ENCODE results near the gene PARD3.

The PARD3 gene

DNA sequence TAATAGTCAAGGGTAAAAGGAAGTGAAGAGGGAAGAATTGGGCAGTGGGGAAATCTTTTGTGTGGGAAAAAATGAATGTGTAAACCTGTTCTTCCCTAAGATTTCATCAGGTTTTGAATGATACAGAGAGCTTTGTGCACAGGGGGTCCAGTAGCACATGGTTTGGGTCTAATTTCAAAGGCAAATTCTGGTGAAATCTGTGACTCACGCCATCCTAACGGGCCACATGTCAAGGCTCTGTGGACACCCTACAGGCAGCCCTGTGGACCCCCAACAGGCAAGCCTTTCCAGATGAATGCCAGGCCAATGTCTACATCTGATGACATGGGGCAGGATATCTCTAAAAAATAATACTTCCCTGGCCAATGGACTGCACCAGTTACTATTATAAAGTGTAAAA, 309.8 kb downstream of the PARD3 start:
- Histone ChIP-seq H3K27ac (ENCODE audit: low read length) (peak overlapping the region; percentile 39), H3K9ac (ENCODE audit: low read length) (no peak overlapping the region), H3K27me3 (ENCODE audit: control insufficient read depth, insufficient read depth, low read length) (no peaks in the 10 kb centered on the region), H3K4me3 (ENCODE audit: low read length) (no peak overlapping the region), H3K36me3 (ENCODE audit: control insufficient read depth, low read depth, low read length) (no peaks in the 10 kb centered on the region), H3K9me3 (ENCODE audit: control insufficient read depth, low read depth, low read length) (no peaks in the 10 kb centered on the region), H3K4me1 (ENCODE audit: control insufficient read depth, low read depth, low read length) (peaks cover 16% of the 10 kb centered on the region)

DNA sequence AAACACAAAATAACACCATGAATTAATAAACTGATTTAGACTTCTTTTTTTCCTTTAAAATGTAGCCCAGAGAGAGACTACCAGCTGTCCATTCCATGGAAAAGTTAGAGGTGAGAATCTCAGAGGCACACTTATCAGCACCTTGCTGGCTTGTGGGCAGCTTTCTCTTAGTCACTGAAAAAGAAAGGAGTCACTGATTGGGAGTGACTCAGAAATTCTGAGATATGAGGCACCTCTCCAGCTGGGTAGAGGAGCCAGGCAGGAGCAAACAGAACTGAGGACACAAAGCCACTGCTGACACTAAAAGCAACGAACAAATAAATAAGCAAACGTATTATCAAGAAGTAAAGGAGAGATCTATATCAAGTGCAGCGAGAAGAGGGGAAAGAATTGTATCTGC, 310.6 kb downstream of the PARD3 start:
- Histone ChIP-seq H3K4me1 (ENCODE audit: control insufficient read depth, low read depth, low read length) (peaks cover 16% of the 10 kb centered on the region), H3K4me3 (ENCODE audit: low read length) (no peak overlapping the region), H3K9ac (ENCODE audit: low read length) (no peak overlapping the region), H3K27ac (ENCODE audit: low read length) (no peak overlapping the region), H3K27me3 (ENCODE audit: control insufficient read depth, insufficient read depth, low read length) (no peaks in the 10 kb centered on the region), H3K9me3 (ENCODE audit: control insufficient read depth, low read depth, low read length) (no peaks in the 10 kb centered on the region), H3K36me3 (ENCODE audit: control insufficient read depth, low read depth, low read length) (no peaks in the 10 kb centered on the region)

- Histone ChIP-seq H3K4me3 (ENCODE audit: low read length) (no peak overlapping the region), H3K9me3 (ENCODE audit: control insufficient read depth, low read depth, low read length) (no peaks in the 10 kb centered on the region), H3K27ac (ENCODE audit: low read length) (no peak overlapping the region), H3K36me3 (ENCODE audit: control insufficient read depth, low read depth, low read length) (no peaks in the 10 kb centered on the region), H3K4me1 (ENCODE audit: control insufficient read depth, low read depth, low read length) (peaks cover 16% of the 10 kb centered on the region), H3K9ac (ENCODE audit: low read length) (no peak overlapping the region), H3K27me3 (ENCODE audit: control insufficient read depth, insufficient read depth, low read length) (no peaks in the 10 kb centered on the region)
These were observed 311.4 kb downstream of the PARD3 start for GRCh38 chr10:34503704-34504103.

DNA sequence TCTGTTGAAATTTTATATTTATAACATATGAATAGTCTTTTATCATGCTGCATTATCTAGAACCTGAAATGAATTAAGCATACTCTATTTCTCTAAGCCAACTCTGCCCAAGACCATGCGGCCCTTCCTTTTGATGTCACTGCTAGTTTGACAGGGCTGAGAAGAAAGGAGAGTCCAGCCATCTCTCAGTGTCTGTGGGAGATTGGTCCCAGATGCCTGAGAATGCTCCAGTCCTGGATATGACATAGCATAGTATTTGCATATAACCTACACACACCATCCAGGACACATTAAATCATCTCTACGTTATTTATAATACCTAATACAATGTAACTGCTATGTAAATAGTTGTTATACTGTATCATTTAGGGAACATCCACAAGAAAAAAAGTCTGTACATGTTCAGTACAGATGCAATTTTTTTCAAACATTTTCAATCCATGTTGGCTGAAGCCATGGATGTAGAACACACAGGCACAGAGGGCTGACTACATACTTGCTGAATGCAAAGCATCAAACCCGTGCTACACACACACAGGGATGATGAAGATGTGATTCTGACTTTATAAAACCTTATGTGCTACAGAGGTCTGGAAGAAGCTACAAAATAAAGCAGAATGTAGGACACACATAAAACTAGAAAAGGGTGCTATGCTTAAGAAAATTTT, 315.4 kb downstream of the PARD3 start:
- Histone ChIP-seq H3K4me1 (ENCODE audit: control insufficient read depth, low read depth, low read length) (peaks cover 4% of the 10 kb centered on the region), H3K9ac (ENCODE audit: low read length) (no peak overlapping the region), H3K4me3 (ENCODE audit: low read length) (no peak overlapping the region), H3K36me3 (ENCODE audit: control insufficient read depth, low read depth, low read length) (no peaks in the 10 kb centered on the region), H3K27me3 (ENCODE audit: control insufficient read depth, insufficient read depth, low read length) (no peaks in the 10 kb centered on the region), H3K27ac (ENCODE audit: low read length) (no peak overlapping the region), H3K9me3 (ENCODE audit: control insufficient read depth, low read depth, low read length) (no peaks in the 10 kb centered on the region)

GRCh38 chr10:34498821-34499220, 316.3 kb downstream of the PARD3 start:
- Histone ChIP-seq H3K9ac (ENCODE audit: low read length) (no peak overlapping the region), H3K36me3 (ENCODE audit: control insufficient read depth, low read depth, low read length) (no peaks in the 10 kb centered on the region), H3K27me3 (ENCODE audit: control insufficient read depth, insufficient read depth, low read length) (no peaks in the 10 kb centered on the region), H3K27ac (ENCODE audit: low read length) (no peak overlapping the region), H3K9me3 (ENCODE audit: control insufficient read depth, low read depth, low read length) (no peaks in the 10 kb centered on the region), H3K4me3 (ENCODE audit: low read length) (no peak overlapping the region), H3K4me1 (ENCODE audit: control insufficient read depth, low read depth, low read length) (no peaks in the 10 kb centered on the region)

DNA sequence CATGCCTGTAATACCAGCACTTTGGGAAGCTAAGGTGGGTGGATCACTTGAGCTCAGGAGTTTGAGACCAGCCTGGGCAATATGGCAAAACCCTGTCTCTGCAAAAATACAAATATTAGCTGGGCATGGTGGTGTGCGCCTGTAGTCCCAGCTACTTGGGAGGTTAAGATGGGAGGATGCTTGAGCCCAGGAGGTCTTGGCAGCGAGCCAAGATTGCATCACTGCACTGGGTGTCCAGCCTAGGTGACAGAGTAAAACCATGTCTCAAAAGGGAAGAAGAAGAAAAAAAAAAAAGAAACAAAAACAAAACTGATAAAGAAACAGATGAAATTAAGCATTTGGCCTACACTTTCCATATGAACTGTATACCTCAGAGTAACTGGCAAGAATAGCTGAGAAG, 319.2 kb downstream of the PARD3 start:
- Histone ChIP-seq H3K4me1 (ENCODE audit: control insufficient read depth, low read depth, low read length) (peaks cover 4% of the 10 kb centered on the region), H3K4me3 (ENCODE audit: low read length) (no peak overlapping the region), H3K9me3 (ENCODE audit: control insufficient read depth, low read depth, low read length) (no peaks in the 10 kb centered on the region), H3K36me3 (ENCODE audit: control insufficient read depth, low read depth, low read length) (no peaks in the 10 kb centered on the region), H3K27ac (ENCODE audit: low read length) (no peak overlapping the region), H3K27me3 (ENCODE audit: control insufficient read depth, insufficient read depth, low read length) (no peaks in the 10 kb centered on the region), H3K9ac (ENCODE audit: low read length) (no peak overlapping the region)

DNA sequence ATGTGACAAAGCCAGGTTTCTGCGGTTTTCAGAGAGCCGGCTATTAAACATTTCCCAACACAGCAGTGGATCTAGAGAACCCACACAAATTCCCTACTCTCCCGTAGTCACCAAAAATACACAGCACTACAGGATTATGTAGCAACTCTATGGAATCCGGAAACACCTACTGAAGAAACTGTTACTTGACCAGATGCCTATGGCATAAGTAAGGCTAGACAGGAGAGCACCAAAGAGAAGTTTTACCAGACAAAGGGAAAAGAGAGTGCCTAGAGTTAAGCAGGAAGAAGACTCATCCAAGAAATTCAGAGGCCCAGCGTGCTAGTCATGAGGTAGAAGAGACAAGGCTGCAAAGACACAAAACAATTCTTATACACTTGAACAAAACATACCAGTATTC, 321.1 kb downstream of the PARD3 start:
- H3K4me3 ChIP-seq (ENCODE audit: low read length): no peak overlapping the region
- no peaks in the 10 kb centered on the region for H3K36me3 ChIP-seq (ENCODE audit: control insufficient read depth, low read depth, low read length)
- H3K9ac ChIP-seq (ENCODE audit: low read length): no peak overlapping the region
- H3K9me3 ChIP-seq (ENCODE audit: control insufficient read depth, low read depth, low read length): no peaks in the 10 kb centered on the region
- no peaks in the 10 kb centered on the region for H3K27me3 ChIP-seq (ENCODE audit: control insufficient read depth, insufficient read depth, low read length)
- no peak overlapping the region for H3K27ac ChIP-seq (ENCODE audit: low read length)
- peaks cover 4% of the 10 kb centered on the region for H3K4me1 ChIP-seq (ENCODE audit: control insufficient read depth, low read depth, low read length)

GRCh38 chr10:34492081-34492480, 323.0 kb downstream of the PARD3 start:
- Histone ChIP-seq H3K4me1 (ENCODE audit: control insufficient read depth, low read depth, low read length) (peaks cover 4% of the 10 kb centered on the region), H3K4me3 (ENCODE audit: low read length) (no peak overlapping the region), H3K27ac (ENCODE audit: low read length) (no peak overlapping the region), H3K9me3 (ENCODE audit: control insufficient read depth, low read depth, low read length) (no peaks in the 10 kb centered on the region), H3K36me3 (ENCODE audit: control insufficient read depth, low read depth, low read length) (no peaks in the 10 kb centered on the region), H3K27me3 (ENCODE audit: control insufficient read depth, insufficient read depth, low read length) (no peaks in the 10 kb centered on the region), H3K9ac (ENCODE audit: low read length) (no peak overlapping the region)

DNA sequence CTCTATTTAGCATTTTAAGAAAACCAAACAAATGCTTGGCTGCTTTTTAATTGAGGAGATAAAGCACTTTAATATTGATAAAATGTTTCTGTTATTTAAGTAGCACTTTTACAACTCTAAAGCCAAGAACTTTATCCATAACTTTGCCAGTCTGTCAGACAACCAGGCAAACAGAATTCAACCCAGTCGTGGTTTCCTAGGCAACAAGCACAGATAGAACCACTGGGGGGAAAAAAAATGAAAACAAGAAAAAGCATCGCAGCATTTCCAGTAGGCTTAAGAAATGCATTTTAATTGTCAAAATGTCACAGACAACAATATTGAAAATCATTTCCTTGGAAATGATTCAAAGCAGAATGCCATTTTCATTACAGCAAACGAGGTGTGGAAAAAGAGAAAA, 323.4 kb downstream of the PARD3 start:
- Histone ChIP-seq H3K9ac (ENCODE audit: low read length) (no peak overlapping the region), H3K4me3 (ENCODE audit: low read length) (no peak overlapping the region), H3K27me3 (ENCODE audit: control insufficient read depth, insufficient read depth, low read length) (no peaks in the 10 kb centered on the region), H3K9me3 (ENCODE audit: control insufficient read depth, low read depth, low read length) (no peaks in the 10 kb centered on the region), H3K36me3 (ENCODE audit: control insufficient read depth, low read depth, low read length) (no peaks in the 10 kb centered on the region), H3K4me1 (ENCODE audit: control insufficient read depth, low read depth, low read length) (peaks cover 4% of the 10 kb centered on the region), H3K27ac (ENCODE audit: low read length) (no peak overlapping the region)

DNA sequence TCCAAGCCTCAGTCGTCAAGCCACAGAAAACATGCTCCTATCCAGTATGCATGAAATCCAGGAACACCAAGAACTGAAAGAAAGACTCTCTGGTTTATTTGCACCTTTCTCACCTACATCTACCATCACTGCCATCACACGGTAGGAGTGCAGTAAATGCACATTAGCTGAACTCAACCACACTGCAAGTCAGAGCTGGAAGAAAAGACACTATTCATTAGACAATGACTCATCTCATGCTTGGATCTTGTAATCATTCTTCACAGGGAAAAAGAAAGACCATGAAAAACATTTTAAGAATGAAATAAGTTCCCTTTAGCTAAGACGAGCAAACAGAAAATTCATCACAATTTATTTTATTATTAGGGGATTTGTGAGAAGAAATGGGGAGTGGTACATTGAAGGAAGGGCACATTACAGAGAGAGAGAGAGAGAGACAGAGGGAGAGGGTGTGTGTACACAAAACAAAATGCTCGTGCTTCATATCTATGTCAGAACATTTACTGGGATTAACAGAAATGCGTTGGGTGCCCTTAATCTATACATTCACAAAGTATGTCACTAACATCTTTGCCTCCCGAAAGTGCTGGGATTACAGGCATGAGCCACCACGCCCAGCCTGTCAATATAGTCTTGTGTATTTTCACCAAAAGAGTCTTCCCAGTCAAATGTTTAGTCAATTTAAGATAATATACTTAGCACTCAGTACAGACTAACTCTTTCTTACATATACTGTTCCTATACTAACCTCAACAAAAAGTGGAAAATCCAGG, 324.9 kb downstream of the PARD3 start:
- Histone ChIP-seq H3K27me3 (ENCODE audit: control insufficient read depth, insufficient read depth, low read length) (no peaks in the 10 kb centered on the region), H3K4me1 (ENCODE audit: control insufficient read depth, low read depth, low read length) (peaks cover 12% of the 10 kb centered on the region), H3K27ac (ENCODE audit: low read length) (no peak overlapping the region), H3K4me3 (ENCODE audit: low read length) (no peak overlapping the region), H3K9me3 (ENCODE audit: control insufficient read depth, low read depth, low read length) (no peaks in the 10 kb centered on the region), H3K9ac (ENCODE audit: low read length) (no peak overlapping the region), H3K36me3 (ENCODE audit: control insufficient read depth, low read depth, low read length) (no peaks in the 10 kb centered on the region)

- H3K36me3 ChIP-seq (ENCODE audit: control insufficient read depth, low read depth, low read length): no peaks in the 10 kb centered on the region
- no peaks in the 10 kb centered on the region for H3K27me3 ChIP-seq (ENCODE audit: control insufficient read depth, insufficient read depth, low read length)
- no peak overlapping the region for H3K9ac ChIP-seq (ENCODE audit: low read length)
- H3K9me3 ChIP-seq (ENCODE audit: control insufficient read depth, low read depth, low read length): no peaks in the 10 kb centered on the region
- no peak overlapping the region for H3K4me3 ChIP-seq (ENCODE audit: low read length)
- peaks cover 12% of the 10 kb centered on the region for H3K4me1 ChIP-seq (ENCODE audit: control insufficient read depth, low read depth, low read length)
- no peak overlapping the region for H3K27ac ChIP-seq (ENCODE audit: low read length)
These were observed 325.7 kb downstream of the PARD3 start for GRCh38 chr10:34489411-34489810.

Measured in iPS-18a (cell line).